Liver (tissue), 2 donors: ENCODE results near the gene NUDC.

Experiments
- FOXA1 ChIP-seq: IDR thresholded peaks from 2 replicates; pipeline ENCODE4 v1.6.1; 2016; ENCODE audit warnings: antibody characterized with exemption
- TF ChIP-seq, protein P1 (sequence below): fragments of 150-350 bp; IDR thresholded peaks from 2 replicates; pipeline ENCODE4 v1.5.1; 2017; ENCODE audit warnings: improper control_type of control experiment, low read depth, low read length; ENCODE audit not compliant: missing input control
- TF ChIP-seq, protein P2 (sequence below): IDR thresholded peaks from 2 replicates; pipeline ENCODE4 v1.6.1; 2016; ENCODE audit warnings: antibody characterized with exemption
- TF ChIP-seq, protein P3 (sequence below): IDR thresholded peaks from 2 replicates; pipeline ENCODE4 v1.6.1; 2016; ENCODE audit warnings: antibody characterized with exemption, mild to moderate bottlenecking
- TF ChIP-seq, protein P4 (sequence below): IDR thresholded peaks from 2 replicates; pipeline ENCODE4 v1.6.1; 2016; ENCODE audit warnings: antibody characterized with exemption
- donor health status: healthy.

DNA sequence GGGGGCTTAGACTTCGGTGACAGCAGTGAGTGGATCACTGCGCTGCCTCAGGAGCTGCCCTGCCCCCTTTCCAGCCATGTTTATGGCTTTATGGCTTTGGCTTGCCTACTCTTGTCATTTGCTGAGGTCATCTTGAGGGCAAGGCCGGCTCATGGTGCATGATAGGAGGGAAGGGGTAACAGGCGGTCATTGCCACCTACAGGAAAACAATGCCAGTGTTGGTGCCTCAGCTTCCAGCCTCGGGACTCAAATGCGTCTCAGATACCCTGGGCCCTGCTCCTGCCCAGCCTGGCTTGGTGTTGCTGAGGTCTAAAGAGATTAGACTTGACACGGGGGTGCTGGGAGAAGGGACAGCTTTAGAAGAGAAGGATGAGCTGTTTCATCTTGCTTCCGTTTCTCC is 24.2 kb downstream of the NUDC start:
- TF ChIP-seq, protein P1, sequence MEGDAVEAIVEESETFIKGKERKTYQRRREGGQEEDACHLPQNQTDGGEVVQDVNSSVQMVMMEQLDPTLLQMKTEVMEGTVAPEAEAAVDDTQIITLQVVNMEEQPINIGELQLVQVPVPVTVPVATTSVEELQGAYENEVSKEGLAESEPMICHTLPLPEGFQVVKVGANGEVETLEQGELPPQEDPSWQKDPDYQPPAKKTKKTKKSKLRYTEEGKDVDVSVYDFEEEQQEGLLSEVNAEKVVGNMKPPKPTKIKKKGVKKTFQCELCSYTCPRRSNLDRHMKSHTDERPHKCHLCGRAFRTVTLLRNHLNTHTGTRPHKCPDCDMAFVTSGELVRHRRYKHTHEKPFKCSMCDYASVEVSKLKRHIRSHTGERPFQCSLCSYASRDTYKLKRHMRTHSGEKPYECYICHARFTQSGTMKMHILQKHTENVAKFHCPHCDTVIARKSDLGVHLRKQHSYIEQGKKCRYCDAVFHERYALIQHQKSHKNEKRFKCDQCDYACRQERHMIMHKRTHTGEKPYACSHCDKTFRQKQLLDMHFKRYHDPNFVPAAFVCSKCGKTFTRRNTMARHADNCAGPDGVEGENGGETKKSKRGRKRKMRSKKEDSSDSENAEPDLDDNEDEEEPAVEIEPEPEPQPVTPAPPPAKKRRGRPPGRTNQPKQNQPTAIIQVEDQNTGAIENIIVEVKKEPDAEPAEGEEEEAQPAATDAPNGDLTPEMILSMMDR = no peak
- no peak for TF ChIP-seq FOXA1
- TF ChIP-seq, protein P2, sequence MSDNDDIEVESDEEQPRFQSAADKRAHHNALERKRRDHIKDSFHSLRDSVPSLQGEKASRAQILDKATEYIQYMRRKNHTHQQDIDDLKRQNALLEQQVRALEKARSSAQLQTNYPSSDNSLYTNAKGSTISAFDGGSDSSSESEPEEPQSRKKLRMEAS = no peak
- TF ChIP-seq, protein P3, sequence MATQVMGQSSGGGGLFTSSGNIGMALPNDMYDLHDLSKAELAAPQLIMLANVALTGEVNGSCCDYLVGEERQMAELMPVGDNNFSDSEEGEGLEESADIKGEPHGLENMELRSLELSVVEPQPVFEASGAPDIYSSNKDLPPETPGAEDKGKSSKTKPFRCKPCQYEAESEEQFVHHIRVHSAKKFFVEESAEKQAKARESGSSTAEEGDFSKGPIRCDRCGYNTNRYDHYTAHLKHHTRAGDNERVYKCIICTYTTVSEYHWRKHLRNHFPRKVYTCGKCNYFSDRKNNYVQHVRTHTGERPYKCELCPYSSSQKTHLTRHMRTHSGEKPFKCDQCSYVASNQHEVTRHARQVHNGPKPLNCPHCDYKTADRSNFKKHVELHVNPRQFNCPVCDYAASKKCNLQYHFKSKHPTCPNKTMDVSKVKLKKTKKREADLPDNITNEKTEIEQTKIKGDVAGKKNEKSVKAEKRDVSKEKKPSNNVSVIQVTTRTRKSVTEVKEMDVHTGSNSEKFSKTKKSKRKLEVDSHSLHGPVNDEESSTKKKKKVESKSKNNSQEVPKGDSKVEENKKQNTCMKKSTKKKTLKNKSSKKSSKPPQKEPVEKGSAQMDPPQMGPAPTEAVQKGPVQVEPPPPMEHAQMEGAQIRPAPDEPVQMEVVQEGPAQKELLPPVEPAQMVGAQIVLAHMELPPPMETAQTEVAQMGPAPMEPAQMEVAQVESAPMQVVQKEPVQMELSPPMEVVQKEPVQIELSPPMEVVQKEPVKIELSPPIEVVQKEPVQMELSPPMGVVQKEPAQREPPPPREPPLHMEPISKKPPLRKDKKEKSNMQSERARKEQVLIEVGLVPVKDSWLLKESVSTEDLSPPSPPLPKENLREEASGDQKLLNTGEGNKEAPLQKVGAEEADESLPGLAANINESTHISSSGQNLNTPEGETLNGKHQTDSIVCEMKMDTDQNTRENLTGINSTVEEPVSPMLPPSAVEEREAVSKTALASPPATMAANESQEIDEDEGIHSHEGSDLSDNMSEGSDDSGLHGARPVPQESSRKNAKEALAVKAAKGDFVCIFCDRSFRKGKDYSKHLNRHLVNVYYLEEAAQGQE = no peak
- TF ChIP-seq, protein P4, sequence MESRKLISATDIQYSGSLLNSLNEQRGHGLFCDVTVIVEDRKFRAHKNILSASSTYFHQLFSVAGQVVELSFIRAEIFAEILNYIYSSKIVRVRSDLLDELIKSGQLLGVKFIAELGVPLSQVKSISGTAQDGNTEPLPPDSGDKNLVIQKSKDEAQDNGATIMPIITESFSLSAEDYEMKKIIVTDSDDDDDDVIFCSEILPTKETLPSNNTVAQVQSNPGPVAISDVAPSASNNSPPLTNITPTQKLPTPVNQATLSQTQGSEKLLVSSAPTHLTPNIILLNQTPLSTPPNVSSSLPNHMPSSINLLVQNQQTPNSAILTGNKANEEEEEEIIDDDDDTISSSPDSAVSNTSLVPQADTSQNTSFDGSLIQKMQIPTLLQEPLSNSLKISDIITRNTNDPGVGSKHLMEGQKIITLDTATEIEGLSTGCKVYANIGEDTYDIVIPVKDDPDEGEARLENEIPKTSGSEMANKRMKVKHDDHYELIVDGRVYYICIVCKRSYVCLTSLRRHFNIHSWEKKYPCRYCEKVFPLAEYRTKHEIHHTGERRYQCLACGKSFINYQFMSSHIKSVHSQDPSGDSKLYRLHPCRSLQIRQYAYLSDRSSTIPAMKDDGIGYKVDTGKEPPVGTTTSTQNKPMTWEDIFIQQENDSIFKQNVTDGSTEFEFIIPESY = no peak
